B cell (primary cell): Measurements from ENCODE around the gene ZNF329. TPM values are rescaled to one million over a fixed set of nuclear protein-coding genes. Genes with fewer than 3 reads are reported as not detected.

Source experiments
- ATAC-seq: fragments of 200-7000 bp; cut with Tn5 transposase; one replicate; pipeline ENCODE4 v1.10.0; 2021; ENCODE audit warnings: low read depth, mild to moderate bottlenecking, moderate number of reproducible peaks, moderate library complexity
- CTCF ChIA-PET: fragments of 350-600 bp; sonication (Branson Sonifier 250); formaldehyde crosslinking; loops from one replicate; lab custom pipeline; 2021; ENCODE audit warnings: antibody characterized with exemption, inconsistent platforms; lab: Charles Lee
- POLR2A ChIA-PET: fragments of 350-600 bp; sonication (Branson Sonifier 250); formaldehyde crosslinking; loops from one replicate; lab custom pipeline; 2021; ENCODE audit warnings: antibody characterized with exemption; lab: Charles Lee
- DNase-seq: peaks from one replicate; pipeline ENCODE4 v3.0.0; 2013
- H2AFZ ChIP-seq: 2 replicates; pipeline ENCODE4 v1.6.1; 2012; ENCODE audit warnings: mild to moderate bottlenecking, low read depth, low read length; ENCODE audit not compliant: insufficient read depth, poor library complexity, severe bottlenecking
- H3K27ac ChIP-seq, 2 donors: 1 replicate in 1 of 2; 2 replicates in 1 of 2; pipeline ENCODE4 v1.5.1; 2012 to 2013; ENCODE audit warnings: low read length in 2 of 2, mild to moderate bottlenecking in 2 of 2, moderate library complexity in 1 of 2
- H3K27me3 ChIP-seq, 4 experiments: fragments of 200-600 bp in 1 of 4; sonication (generic) in 1 of 4; replicated peaks in 1 of 4; 1 replicate in 2 of 4; 2 replicates in 2 of 4; pipeline versions ENCODE4 v1.6.1 to v1.7.0; 2013 to 2016; ENCODE audit warnings: low read length in 3 of 4, mild to moderate bottlenecking in 2 of 4, mixed read lengths in 1 of 4, moderate library complexity in 1 of 4; ENCODE audit not compliant: insufficient read depth in 4 of 4, control insufficient read depth in 3 of 4; ENCODE audit errors: control extremely low read depth in 1 of 4
- H3K36me3 ChIP-seq, 2 experiments: replicated peaks in 1 of 2; 1 replicate in 1 of 2; 2 replicates in 1 of 2; pipeline versions ENCODE4 v1.6.1 to v1.7.1; 2013; ENCODE audit warnings: low read length in 1 of 2; ENCODE audit not compliant: insufficient read depth in 2 of 2, control insufficient read depth in 1 of 2; ENCODE audit errors: control extremely low read depth in 1 of 2, extremely low read depth in 1 of 2
- H3K4me1 ChIP-seq, 2 donors: fragments of 200-600 bp in 1 of 2; sonication (generic) in 1 of 2; 1 replicate in 1 of 2; 2 replicates in 1 of 2; pipeline versions ENCODE4 v1.5.1 to v1.6.1; 2013 to 2017; ENCODE audit warnings: low read length in 2 of 2; ENCODE audit not compliant: control insufficient read depth in 2 of 2, insufficient read depth in 2 of 2
- H3K4me2 ChIP-seq: replicated peaks from 2 replicates; pipeline ENCODE3; 2012; ENCODE audit warnings: mild to moderate bottlenecking, low read depth, low read length; ENCODE audit not compliant: poor library complexity, severe bottlenecking
- H3K4me3 ChIP-seq, 5 experiments: fragments of 200-600 bp in 1 of 5; sonication (generic) in 1 of 5; 1 replicate in 3 of 5; 2 replicates in 2 of 5; pipeline versions ENCODE4 v1.5.1 to v1.7.0; 2011 to 2016; ENCODE audit warnings: low read length in 4 of 5, mild to moderate bottlenecking in 4 of 5, low read depth in 2 of 5, control low read depth in 1 of 5, moderate library complexity in 1 of 5; ENCODE audit not compliant: insufficient read depth in 1 of 5; ENCODE audit errors: control extremely low read depth in 1 of 5, extremely low read depth in 1 of 5
- H3K79me2 ChIP-seq: fragments of 200-600 bp; sonication (generic); one replicate; pipeline ENCODE4 v1.6.0; 2016; ENCODE audit warnings: low read length; ENCODE audit not compliant: control insufficient read depth, insufficient read depth
- H3K9ac ChIP-seq: fragments of 200-600 bp; sonication (generic); 2 replicates; pipeline ENCODE4 v1.6.1; 2017; ENCODE audit warnings: mild to moderate bottlenecking, low read length, moderate library complexity
- H3K9me3 ChIP-seq, 3 donors: one replicate each; pipeline versions ENCODE4 v1.6.1 to v1.7.1; 2013; ENCODE audit warnings: low read length in 2 of 3; ENCODE audit not compliant: control insufficient read depth in 2 of 3, insufficient read depth in 1 of 3; ENCODE audit errors: control extremely low read depth in 1 of 3
- H4K20me1 ChIP-seq: 2 replicates; pipeline ENCODE4 v1.6.0; 2012; ENCODE audit warnings: mild to moderate bottlenecking, low read length; ENCODE audit not compliant: insufficient read depth, control insufficient read depth, poor library complexity, severe bottlenecking
- H3K27ac Mint-ChIP-seq: one replicate; pipeline ENCODE4 v1.8.0; 2021; ENCODE audit warnings: mixed read lengths
- H3K27me3 Mint-ChIP-seq: one replicate; pipeline ENCODE4 v1.8.0; 2021; ENCODE audit warnings: mixed read lengths
- H3K4me1 Mint-ChIP-seq: one replicate; pipeline ENCODE4 v1.8.0; 2021; ENCODE audit warnings: mixed read lengths
- H3K4me3 Mint-ChIP-seq: one replicate; pipeline ENCODE4 v1.8.0; 2021; ENCODE audit warnings: mixed read lengths
- H3K9me3 Mint-ChIP-seq: one replicate; pipeline ENCODE4 v1.8.0; 2022; ENCODE audit warnings: mixed read lengths; ENCODE audit not compliant: insufficient read depth
- CTCF ChIP-seq: fragments of 200-600 bp; IDR thresholded peaks from one replicate; pipeline ENCODE4 v1.8.0; 2022; ENCODE audit warnings: antibody characterized with exemption, mild to moderate bottlenecking
- EZH2 ChIP-seq: IDR thresholded peaks from 2 replicates; pipeline ENCODE4 v1.6.1; 2012; ENCODE audit warnings: borderline replicate concordance, low read depth, mild to moderate bottlenecking, moderate library complexity, low read length; ENCODE audit not compliant: insufficient read depth, poor library complexity, severe bottlenecking
- WGBS: methylation state at CpG from one replicate; pipeline ENCODE4 v1.1.5; 2013; ENCODE audit warnings: missing lambda C conversion rate; ENCODE audit not compliant: insufficient coverage; 5-methylcytosine and 5-hydroxymethylcytosine counted together
- intact Hi-C: fragments of 100-400 bp; cut with micrococcal nuclease; formaldehyde crosslinking; loops from one replicate; pipeline ENCODE4 v1.10.0; 2022
- polyA plus RNA-seq: library from polyadenylated mRNA; depleted of rRNA; stranded (reverse); fragments of >200 nt; gene quantifications from 2 replicates; pipeline ENCODE4 v1.2.3, GENCODE V29; 2012
- total RNA-seq, 2 donors: library from RNA; stranded (reverse); fragments of 120-200 nt in 1 of 2; gene quantifications; 1 replicate in 1 of 2; 2 replicates in 1 of 2; pipeline versions ENCODE4 v1.2.3 to v1.2.4, GENCODE V29; 2013 to 2022

ZNF329 gene
- total and polyA plus RNA-seq, 2 donors (not counting 1 experiment from before 2014, with no cell fraction given), result 5.4 to 12.5 TPM

- no peak overlapping the region for H3K9ac ChIP-seq
- intact Hi-C loops, result no loop called here
- Mint-ChIP-seq H3K27me3 (no peaks in the 10 kb centered on the region), H3K27ac (no peak overlapping the region), H3K4me1 (no peaks in the 10 kb centered on the region), H3K4me3 (no peak overlapping the region), H3K9me3 (no peaks in the 10 kb centered on the region)
- POLR2A ChIA-PET, result no interaction called here
- no peak overlapping the region for H3K4me3 ChIP-seq
- H4K20me1 ChIP-seq, result no peaks in the 10 kb centered on the region
- H3K9me3 ChIP-seq, result peaks cover 0 to 85% (median 9%) of the 10 kb centered on the region in 3 donors
- WGBS, result 99% methylated on average over 9 of the region's 13 CpGs
- H3K4me2 ChIP-seq, result no peak overlapping the region
- H3K36me3 ChIP-seq, result peaks cover 0 to 7% of the 10 kb centered on the region in 2 experiments
- no peaks in the 10 kb centered on the region for H3K27me3 ChIP-seq
- H2AFZ ChIP-seq, result no peak overlapping the region
- no peak overlapping the region for H3K27ac ChIP-seq
- H3K4me1 ChIP-seq, result no peaks in the 10 kb centered on the region
- no peak for ATAC-seq
- CTCF ChIA-PET, result no interaction called here
- TF ChIP-seq EZH2, result no peak
- no peak for TF ChIP-seq CTCF
- no peak for DNase-seq
- H3K79me2 ChIP-seq, result peaks cover 7% of the 10 kb centered on the region
Observed at GRCh38 chr19:58088521-58089052, 62.0 kb downstream of the ZNF329 start.

- Histone ChIP-seq H3K9ac (no peak overlapping the region), H2AFZ (no peak overlapping the region), H3K4me1 (no peaks in the 10 kb centered on the region), H4K20me1 (no peaks in the 10 kb centered on the region), H3K4me3 (no peak overlapping the region), H3K4me2 (no peak overlapping the region), H3K9me3 (peaks cover 0 to 91% (median 16%) of the 10 kb centered on the region in 3 donors), H3K36me3 (peaks cover 0 to 7% of the 10 kb centered on the region in 2 experiments), H3K79me2 (peaks cover 2% of the 10 kb centered on the region), H3K27ac (no peak overlapping the region), H3K27me3 (no peaks in the 10 kb centered on the region)
- no peak overlapping the region for H3K4me3 Mint-ChIP-seq
- ChIA-PET POLR2A (no interaction called here), CTCF (no interaction called here)
- ATAC-seq (no peak), DNase-seq (no peak)
- no peak overlapping the region for H3K27ac Mint-ChIP-seq
- H3K27me3 Mint-ChIP-seq, result no peaks in the 10 kb centered on the region
- H3K9me3 Mint-ChIP-seq, result no peaks in the 10 kb centered on the region
- H3K4me1 Mint-ChIP-seq, result no peaks in the 10 kb centered on the region
- TF ChIP-seq CTCF, result no peak
- TF ChIP-seq EZH2, result no peak
- intact Hi-C loops, result no loop called here
- WGBS, result 97% methylated on average over 16 of the region's 23 CpGs
Observed at GRCh38 chr19:58086825-58087710, 63.5 kb downstream of the ZNF329 start.
